NCI-H345 treated with DMSO at 0.1 percent for 48 hours (cell line): ENCODE data around the gene KANSL3.

Experiments used
- DNase-seq: peaks from one replicate; lab custom pipeline; 2025; ENCODE audit not compliant: unreplicated experiment; lab: John Stamatoyannopoulos, UW

Gene KANSL3

DNA sequence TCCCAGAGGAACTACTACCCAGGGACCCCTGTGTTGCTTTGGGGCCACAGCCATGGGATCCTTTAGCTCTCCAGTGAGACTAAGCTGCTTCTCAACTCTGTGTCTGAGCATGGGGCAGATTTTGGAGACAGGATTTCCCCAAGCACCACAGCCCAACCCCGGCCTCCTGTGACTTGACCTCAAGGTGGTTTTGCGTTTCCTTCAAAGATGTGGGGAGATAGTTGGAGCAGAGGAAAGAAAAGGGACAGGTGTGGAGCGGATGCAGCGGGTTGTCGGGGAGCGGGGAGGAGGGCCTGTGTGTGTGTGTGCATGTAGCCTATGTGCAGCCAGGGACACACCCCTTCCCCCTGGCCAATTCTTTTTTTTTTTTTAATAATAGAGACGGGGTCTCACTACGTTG is 91.3 kb downstream of the KANSL3 start:
- DNase-seq = no peak

DNA sequence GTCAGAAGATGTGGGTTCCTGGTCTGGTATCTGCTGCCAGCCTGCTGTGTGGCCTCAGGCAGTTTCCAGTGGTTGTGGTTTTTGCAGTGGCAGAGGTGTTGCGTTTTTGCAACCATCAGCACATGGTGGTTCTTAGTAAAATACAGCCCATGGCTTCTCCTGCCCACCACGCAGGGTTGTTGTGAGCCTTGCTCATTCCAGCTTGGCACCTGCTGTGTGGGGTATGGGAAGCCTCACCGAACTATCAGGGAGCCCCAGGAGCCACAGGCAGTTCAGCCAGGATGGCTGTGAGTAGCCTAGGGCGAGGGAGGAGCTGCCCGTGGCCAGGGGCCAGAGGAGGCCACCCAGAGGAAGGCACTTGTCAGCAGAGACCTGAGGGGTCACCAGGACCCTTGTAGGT is 91.8 kb downstream of the KANSL3 start:
- DNase-seq = no peak
